Heart right ventricle (tissue), 16 donors: ENCODE results near the gene TTC29. TPM values are rescaled to one million over a fixed set of nuclear protein-coding genes. Genes with fewer than 3 reads are reported as not detected.

Experiments
- ATAC-seq, 8 donors: fragments of 200-7000 bp; cut with Tn5 transposase; one replicate each; pipeline ENCODE4 v1.9.1; 2020; ENCODE audit warnings: mild to moderate bottlenecking in 8 of 8, moderate library complexity in 8 of 8, moderate number of reproducible peaks in 1 of 8
- DNase-seq, 2 donors: peaks; one replicate each; pipeline ENCODE4 v3.0.0-alpha.2; 2020
- H3K27ac ChIP-seq, 10 donors: fragments of 200-600 bp; sonication (generic) in 2 of 10; one replicate each; pipeline versions ENCODE4 v1.5.0 to v1.8.0; 2020 to 2022; ENCODE audit warnings: mild to moderate bottlenecking in 3 of 10
- H3K27me3 ChIP-seq, 7 donors: fragments of 200-600 bp; one replicate each; pipeline ENCODE4 v1.8.0; 2021 to 2022; ENCODE audit warnings: mild to moderate bottlenecking in 2 of 7
- H3K36me3 ChIP-seq, 9 donors: fragments of 200-600 bp; sonication (generic) in 1 of 9; one replicate each; pipeline versions ENCODE4 v1.5.0 to v1.8.0; 2020 to 2022; ENCODE audit warnings: mild to moderate bottlenecking in 2 of 9
- H3K4me1 ChIP-seq, 9 donors: fragments of 200-600 bp; sonication (generic) in 1 of 9; one replicate each; pipeline versions ENCODE4 v1.5.0 to v1.8.0; 2020 to 2022; ENCODE audit warnings: mild to moderate bottlenecking in 4 of 9
- H3K4me3 ChIP-seq, 10 donors: fragments of 200-600 bp; sonication (generic) in 2 of 10; one replicate each; pipeline versions ENCODE4 v1.5.0 to v1.8.0; 2020 to 2022; ENCODE audit warnings: mild to moderate bottlenecking in 7 of 10, moderate library complexity in 2 of 10
- H3K9me3 ChIP-seq, 11 donors: fragments of 200-600 bp in 10 of 11; sonication (generic) in 2 of 11; one replicate each; pipeline versions ENCODE4 v1.5.0 to v1.8.0; 2013 to 2022; ENCODE audit warnings: mild to moderate bottlenecking in 2 of 11, control low read depth in 1 of 11, moderate library complexity in 1 of 11
- CTCF ChIP-seq, 9 donors: fragments of 200-600 bp; sonication (generic) in 2 of 9; IDR thresholded peaks; one replicate each; pipeline versions ENCODE4 v1.5.0 to v1.8.0; 2021 to 2022; ENCODE audit warnings: antibody characterized with exemption in 9 of 9, mild to moderate bottlenecking in 5 of 9, moderate library complexity in 1 of 9
- WGBS, 2 donors: extraction: QIAGEN DNeasy Blood & Tissue Kit; methylation state at CpG; one replicate each; pipeline ENCODE4 v1.1.7; 2013; ENCODE audit warnings: inconsistent platforms in 1 of 2; 5-methylcytosine and 5-hydroxymethylcytosine counted together
- intact Hi-C, 10 donors: fragments of 100-400 bp; cut with DNase I; formaldehyde crosslinking; loops; one replicate each; pipeline versions ENCODE4 v1.11.1 to v1.14.2; 2022
- polyA plus RNA-seq, 2 donors: library from polyadenylated mRNA; stranded (reverse); fragments of 200-250 nt; gene quantifications; one replicate each; pipeline ENCODE4 v1.2.3, GENCODE V29; 2013
- total RNA-seq, 10 donors: library from RNA; stranded (reverse); fragmentation: NEBNext Ultra II Directional in 3 of 10; extraction: Animal tissue kit (Norgen Biotek cat#: 25700) in 3 of 10; gene quantifications; one replicate each; pipeline versions ENCODE4 v1.2.1 to v1.2.4, GENCODE V29; 2021 to 2023
- donor health status: Arrhythmogenic right ventricular cardiomyopathy.
- donor health status: ischemic (EF 13 %, LVEDD 7.1; RV severe dilation, severe dysfunction).
- donor health status: healthy with polysubstance abuse.
- donor health status: DM: no; HTN: yes; CAD: no.
- donor health status: DM: no; HTN: no; CAD: no.
- donor health status: ischemic (EF 25% LVEDD 6.9; RV normal size, moderate dysfunction).
- donor health status: ischemic (EF 25% LVEDD 5.7; RV mildly dilated, moderate dysfunction).
- donor health status: healthy.
- donor health status: DM: yes; HTN: yes; CAD: no.
- donor health status: Ischemic cardiomyopathy.
- donor health status: ischemic (EF 35%, LVEDD 5.7; RV mildly dilated, moderate dysfunction).
- donor health status: nonischemic (EF 11% LVEDD 7.7; RV severe dilation, severe dysfunction).
- donor health status: DM: yes; HTN: yes; CAD: no.
- donor health status: PGD.
- donor health status: ischemic (EF 29% LVEDD 5.4; RV normal size, mild dysfunction).
- donor health status: nonischemic (EF 23%, LVEDD 6.1; RV moderate dilation, normal function).

TTC29 gene
- total and polyA plus RNA-seq, 12 donors, result 0.28 TPM; not detected in 11

- no peak for TF ChIP-seq CTCF (IDR thresholded peaks at IDR 0.05)
- Histone ChIP-seq H3K9me3 (peaks cover 0 to 7% (median 0%) of the 10 kb centered on the region in 11 donors), H3K27me3 (peaks cover 0 to 3% (median 0%) of the 10 kb centered on the region in 7 donors), H3K4me3 (no peak overlapping the region), H3K27ac (no peak overlapping the region), H3K4me1 (no peaks in the 10 kb centered on the region), H3K36me3 (no peaks in the 10 kb centered on the region)
- 49 to 82% methylated on average over 3 of the region's 3 CpGs for whole genome bisulfite sequencing, 2 donors
- ATAC-seq, result no peak
- DNase-seq, result no peak
- intact Hi-C loops, result no loop called here
These were observed 55.4 kb downstream of the TTC29 start for GRCh38 chr4:146890301-146890700.

DNA sequence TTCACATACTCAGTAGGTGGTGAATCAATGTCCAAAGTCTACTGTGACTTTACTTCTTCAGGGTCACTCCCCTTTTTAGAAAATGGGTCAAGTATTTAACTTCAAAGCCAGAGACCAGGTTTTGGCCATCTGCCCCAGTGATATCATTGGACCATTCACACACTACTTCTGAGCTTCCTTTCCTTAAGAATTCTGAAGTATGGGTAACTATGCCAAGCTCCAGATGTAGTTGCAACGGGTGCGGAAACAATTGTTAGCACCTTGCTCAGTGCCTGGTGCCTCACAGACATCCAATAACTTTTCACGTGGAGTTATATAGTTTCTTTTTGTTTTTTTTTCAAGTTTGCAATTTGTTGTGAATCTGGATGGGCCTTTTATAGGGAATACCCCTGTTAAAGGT, 62.6 kb downstream of the TTC29 start:
- DNase-seq (no peak), ATAC-seq (no peak)
- peaks cover 0 to 4% (median 0%) of the 10 kb centered on the region in 11 donors for H3K9me3 ChIP-seq
- no peaks in the 10 kb centered on the region for H3K36me3 ChIP-seq
- no peak overlapping the region for H3K4me3 ChIP-seq
- H3K27me3 ChIP-seq, result peaks cover 0 to 3% (median 0%) of the 10 kb centered on the region in 7 donors
- no peak overlapping the region for H3K27ac ChIP-seq
- intact Hi-C loops, result no loop called here
- 80 to 82% methylated on average over 3 of the region's 3 CpGs for WGBS, 2 donors
- H3K4me1 ChIP-seq, result no peaks in the 10 kb centered on the region
- no peak for TF ChIP-seq CTCF (IDR thresholded peaks at IDR 0.05)

- DNase-seq, result no peak
- H3K36me3 ChIP-seq, result no peaks in the 10 kb centered on the region
- no peak overlapping the region for H3K27ac ChIP-seq
- 59 to 62% methylated on average over 3 of the region's 3 CpGs for WGBS, 2 donors
- intact Hi-C loops, result no loop called here
- TF ChIP-seq CTCF (IDR thresholded peaks at IDR 0.05), result no peak
- H3K27me3 ChIP-seq, result peaks cover 0 to 4% (median 0%) of the 10 kb centered on the region in 7 donors
- H3K4me3 ChIP-seq, result no peak overlapping the region
- no peaks in the 10 kb centered on the region for H3K9me3 ChIP-seq
- no peak for ATAC-seq
- H3K4me1 ChIP-seq, result no peaks in the 10 kb centered on the region
These were observed 88.4 kb downstream of the TTC29 start for GRCh38 chr4:146857298-146857697.

DNA sequence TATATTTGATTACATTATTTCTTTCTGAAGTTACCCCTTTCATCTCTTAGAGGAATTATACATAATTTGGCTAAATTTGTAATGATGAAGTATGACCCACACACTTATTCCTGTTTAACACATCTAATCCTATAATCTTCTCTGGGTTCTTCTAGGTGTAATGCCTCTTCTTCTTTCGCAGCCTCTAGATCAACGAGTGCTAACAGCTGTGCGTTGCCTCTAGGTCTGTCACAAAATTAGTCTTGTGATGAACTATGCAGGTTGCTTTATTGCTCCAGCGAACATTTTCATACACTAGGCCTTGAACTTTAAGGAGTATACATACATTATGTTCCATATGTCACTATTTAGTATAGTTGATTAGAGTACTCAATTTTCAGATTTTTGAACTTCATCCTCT, 89.9 kb downstream of the TTC29 start:
- H3K36me3 ChIP-seq, result no peaks in the 10 kb centered on the region
- ATAC-seq (no peak), DNase-seq (no peak)
- intact Hi-C loops, result no loop called here
- no peaks in the 10 kb centered on the region for H3K4me1 ChIP-seq
- no peaks in the 10 kb centered on the region for H3K9me3 ChIP-seq
- H3K4me3 ChIP-seq, result no peak overlapping the region
- peaks cover 0 to 4% (median 0%) of the 10 kb centered on the region in 7 donors for H3K27me3 ChIP-seq
- no peak for TF ChIP-seq CTCF (IDR thresholded peaks at IDR 0.05)
- WGBS, 2 donors, result 89 to 93% methylated on average over 4 of the region's 4 CpGs
- no peak overlapping the region for H3K27ac ChIP-seq
